ENCODE results near the gene PTGER2.

Gene PTGER2

GRCh38 chr14:52333823-52334657 is 19.9 kb downstream of the PTGER2 start:
- no peaks in the 10 kb centered on the region for H3K4me1 ChIP-seq (ENCODE audit: control insufficient read depth in 1 of 2, insufficient read depth in 2 of 2, low read length in 2 of 2)
- no peak overlapping the region for H3K27ac ChIP-seq (ENCODE audit: low read depth, low read length)
- no peak overlapping the region for H3K4me3 ChIP-seq (ENCODE audit: low read depth in 1 of 2, low read length in 2 of 2)
- H3K27me3 ChIP-seq (ENCODE audit: control insufficient read depth in 1 of 2, insufficient read depth in 2 of 2, low read length in 2 of 2) = no peaks in the 10 kb centered on the region
- no peaks in the 10 kb centered on the region for H3K9me3 ChIP-seq (ENCODE audit: control insufficient read depth in 1 of 2, low read length in 2 of 2)
- H3K9ac ChIP-seq (ENCODE audit: low read depth in 1 of 2, low read length in 2 of 2) = no peak overlapping the region
- H3K36me3 ChIP-seq (ENCODE audit: control insufficient read depth in 1 of 2, insufficient read depth in 2 of 2, low read length in 2 of 2) = no peaks in the 10 kb centered on the region

DNA sequence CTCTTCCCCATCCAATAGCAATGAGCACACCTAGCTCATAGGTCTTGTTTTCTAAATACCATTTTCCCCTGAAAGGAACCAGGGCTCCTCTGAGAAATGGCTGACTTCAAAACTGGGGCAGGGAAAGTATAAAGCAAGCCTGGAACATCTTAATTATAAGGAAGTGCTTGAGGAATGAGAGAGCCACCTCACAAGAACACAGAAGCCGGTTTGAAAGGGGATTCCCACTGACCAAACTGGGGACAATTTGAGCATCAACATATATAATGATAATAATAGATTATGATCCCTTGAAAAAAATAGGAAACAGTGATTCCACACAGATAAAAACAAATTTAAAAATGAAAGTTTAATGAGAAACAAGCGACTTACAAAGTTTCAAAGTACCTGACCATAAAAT is 22.1 kb downstream of the PTGER2 start:
- Histone ChIP-seq H3K36me3 (ENCODE audit: control insufficient read depth in 1 of 2, insufficient read depth in 2 of 2, low read length in 2 of 2) (no peaks in the 10 kb centered on the region), H3K27me3 (ENCODE audit: control insufficient read depth in 1 of 2, insufficient read depth in 2 of 2, low read length in 2 of 2) (no peaks in the 10 kb centered on the region), H3K4me3 (ENCODE audit: low read depth in 1 of 2, low read length in 2 of 2) (no peak overlapping the region), H3K9ac (ENCODE audit: low read depth in 1 of 2, low read length in 2 of 2) (no peak overlapping the region), H3K4me1 (ENCODE audit: control insufficient read depth in 1 of 2, insufficient read depth in 2 of 2, low read length in 2 of 2) (no peaks in the 10 kb centered on the region), H3K9me3 (ENCODE audit: control insufficient read depth in 1 of 2, low read length in 2 of 2) (no peaks in the 10 kb centered on the region), H3K27ac (ENCODE audit: low read depth, low read length) (no peak overlapping the region)

- Histone ChIP-seq H3K4me3 (ENCODE audit: low read depth in 1 of 2, low read length in 2 of 2) (no peak overlapping the region), H3K36me3 (ENCODE audit: control insufficient read depth in 1 of 2, insufficient read depth in 2 of 2, low read length in 2 of 2) (no peaks in the 10 kb centered on the region), H3K9me3 (ENCODE audit: control insufficient read depth in 1 of 2, low read length in 2 of 2) (no peaks in the 10 kb centered on the region), H3K9ac (ENCODE audit: low read depth in 1 of 2, low read length in 2 of 2) (no peak overlapping the region), H3K4me1 (ENCODE audit: control insufficient read depth in 1 of 2, insufficient read depth in 2 of 2, low read length in 2 of 2) (no peaks in the 10 kb centered on the region), H3K27me3 (ENCODE audit: control insufficient read depth in 1 of 2, insufficient read depth in 2 of 2, low read length in 2 of 2) (no peaks in the 10 kb centered on the region), H3K27ac (ENCODE audit: low read depth, low read length) (no peak overlapping the region)
Observed at GRCh38 chr14:52338051-52338681, 24.1 kb downstream of the PTGER2 start.

- H3K27ac ChIP-seq (ENCODE audit: low read depth, low read length) = no peak overlapping the region
- H3K36me3 ChIP-seq (ENCODE audit: control insufficient read depth in 1 of 2, insufficient read depth in 2 of 2, low read length in 2 of 2) = no peaks in the 10 kb centered on the region
- H3K4me1 ChIP-seq (ENCODE audit: control insufficient read depth in 1 of 2, insufficient read depth in 2 of 2, low read length in 2 of 2) = no peaks in the 10 kb centered on the region
- H3K27me3 ChIP-seq (ENCODE audit: control insufficient read depth in 1 of 2, insufficient read depth in 2 of 2, low read length in 2 of 2) = no peaks in the 10 kb centered on the region
- no peaks in the 10 kb centered on the region for H3K9me3 ChIP-seq (ENCODE audit: control insufficient read depth in 1 of 2, low read length in 2 of 2)
- H3K4me3 ChIP-seq (ENCODE audit: low read depth in 1 of 2, low read length in 2 of 2) = no peak overlapping the region
- no peak overlapping the region for H3K9ac ChIP-seq (ENCODE audit: low read depth in 1 of 2, low read length in 2 of 2)
Observed at GRCh38 chr14:52339262-52339661, 25.1 kb downstream of the PTGER2 start.

- Histone ChIP-seq H3K4me1 (ENCODE audit: control insufficient read depth in 1 of 2, insufficient read depth in 2 of 2, low read length in 2 of 2) (no peaks in the 10 kb centered on the region), H3K36me3 (ENCODE audit: control insufficient read depth in 1 of 2, insufficient read depth in 2 of 2, low read length in 2 of 2) (no peaks in the 10 kb centered on the region), H3K4me3 (ENCODE audit: low read depth in 1 of 2, low read length in 2 of 2) (no peak overlapping the region), H3K27me3 (ENCODE audit: control insufficient read depth in 1 of 2, insufficient read depth in 2 of 2, low read length in 2 of 2) (no peaks in the 10 kb centered on the region), H3K27ac (ENCODE audit: low read depth, low read length) (no peak overlapping the region), H3K9ac (ENCODE audit: low read depth in 1 of 2, low read length in 2 of 2) (no peak overlapping the region), H3K9me3 (ENCODE audit: control insufficient read depth in 1 of 2, low read length in 2 of 2) (no peaks in the 10 kb centered on the region)
Observed at GRCh38 chr14:52342849-52343596, 28.9 kb downstream of the PTGER2 start.

DNA sequence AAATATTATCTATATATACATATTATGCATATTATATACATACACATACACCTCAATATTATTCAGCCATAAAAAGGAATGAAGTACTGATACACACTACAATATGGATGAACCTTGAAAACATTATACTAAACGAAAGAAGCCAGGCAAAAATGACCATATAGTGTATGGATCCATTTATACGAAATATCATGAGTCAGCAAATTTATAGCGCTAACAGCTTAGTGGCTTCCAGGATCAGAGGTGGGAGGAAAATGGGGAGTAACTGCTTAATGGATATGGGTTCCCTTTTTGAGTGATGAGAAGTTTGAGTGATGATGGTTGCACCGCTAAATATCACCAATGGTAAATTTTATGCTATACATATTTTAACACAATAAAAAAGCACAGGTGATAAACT is 32.7 kb downstream of the PTGER2 start:
- no peaks in the 10 kb centered on the region for H3K27me3 ChIP-seq (ENCODE audit: control insufficient read depth in 1 of 2, insufficient read depth in 2 of 2, low read length in 2 of 2)
- H3K9ac ChIP-seq (ENCODE audit: low read depth in 1 of 2, low read length in 2 of 2) = no peak overlapping the region
- no peak overlapping the region for H3K27ac ChIP-seq (ENCODE audit: low read depth, low read length)
- no peaks in the 10 kb centered on the region for H3K36me3 ChIP-seq (ENCODE audit: control insufficient read depth in 1 of 2, insufficient read depth in 2 of 2, low read length in 2 of 2)
- peaks cover 0 to 6% of the 10 kb centered on the region in 2 donors for H3K4me1 ChIP-seq (ENCODE audit: control insufficient read depth in 1 of 2, insufficient read depth in 2 of 2, low read length in 2 of 2)
- no peak overlapping the region for H3K4me3 ChIP-seq (ENCODE audit: low read depth in 1 of 2, low read length in 2 of 2)
- H3K9me3 ChIP-seq (ENCODE audit: control insufficient read depth in 1 of 2, low read length in 2 of 2) = no peaks in the 10 kb centered on the region

GRCh38 chr14:52348279-52348678 is 34.2 kb downstream of the PTGER2 start:
- no peaks in the 10 kb centered on the region for H3K27me3 ChIP-seq (ENCODE audit: control insufficient read depth in 1 of 2, insufficient read depth in 2 of 2, low read length in 2 of 2)
- no peaks in the 10 kb centered on the region for H3K36me3 ChIP-seq (ENCODE audit: control insufficient read depth in 1 of 2, insufficient read depth in 2 of 2, low read length in 2 of 2)
- H3K4me1 ChIP-seq (ENCODE audit: control insufficient read depth in 1 of 2, insufficient read depth in 2 of 2, low read length in 2 of 2) = peaks cover 0 to 6% of the 10 kb centered on the region in 2 donors
- no peaks in the 10 kb centered on the region for H3K9me3 ChIP-seq (ENCODE audit: control insufficient read depth in 1 of 2, low read length in 2 of 2)
- no peak overlapping the region for H3K27ac ChIP-seq (ENCODE audit: low read depth, low read length)
- H3K9ac ChIP-seq (ENCODE audit: low read depth in 1 of 2, low read length in 2 of 2) = no peak overlapping the region
- no peak overlapping the region for H3K4me3 ChIP-seq (ENCODE audit: low read depth in 1 of 2, low read length in 2 of 2)

- Histone ChIP-seq H3K9ac (ENCODE audit: low read depth in 1 of 2, low read length in 2 of 2) (no peak overlapping the region), H3K36me3 (ENCODE audit: control insufficient read depth in 1 of 2, insufficient read depth in 2 of 2, low read length in 2 of 2) (no peaks in the 10 kb centered on the region), H3K9me3 (ENCODE audit: control insufficient read depth in 1 of 2, low read length in 2 of 2) (no peaks in the 10 kb centered on the region), H3K4me1 (ENCODE audit: control insufficient read depth in 1 of 2, insufficient read depth in 2 of 2, low read length in 2 of 2) (peaks cover 0 to 6% of the 10 kb centered on the region in 2 donors), H3K27me3 (ENCODE audit: control insufficient read depth in 1 of 2, insufficient read depth in 2 of 2, low read length in 2 of 2) (no peaks in the 10 kb centered on the region), H3K4me3 (ENCODE audit: low read depth in 1 of 2, low read length in 2 of 2) (no peak overlapping the region), H3K27ac (ENCODE audit: low read depth, low read length) (no peak overlapping the region)
Observed at GRCh38 chr14:52348776-52349175, 34.7 kb downstream of the PTGER2 start.

- no peaks in the 10 kb centered on the region for H3K9me3 ChIP-seq (ENCODE audit: control insufficient read depth in 1 of 2, low read length in 2 of 2)
- H3K9ac ChIP-seq (ENCODE audit: low read depth in 1 of 2, low read length in 2 of 2) = no peak overlapping the region
- H3K4me1 ChIP-seq (ENCODE audit: control insufficient read depth in 1 of 2, insufficient read depth in 2 of 2, low read length in 2 of 2) = peaks cover 2 to 6% of the 10 kb centered on the region in 2 donors
- H3K27me3 ChIP-seq (ENCODE audit: control insufficient read depth in 1 of 2, insufficient read depth in 2 of 2, low read length in 2 of 2) = no peaks in the 10 kb centered on the region
- no peak overlapping the region for H3K27ac ChIP-seq (ENCODE audit: low read depth, low read length)
- no peaks in the 10 kb centered on the region for H3K36me3 ChIP-seq (ENCODE audit: control insufficient read depth in 1 of 2, insufficient read depth in 2 of 2, low read length in 2 of 2)
- no peak overlapping the region for H3K4me3 ChIP-seq (ENCODE audit: low read depth in 1 of 2, low read length in 2 of 2)
Observed at GRCh38 chr14:52349731-52350130, 35.6 kb downstream of the PTGER2 start.

GRCh38 chr14:52350445-52350844 is 36.3 kb downstream of the PTGER2 start:
- Histone ChIP-seq H3K9me3 (ENCODE audit: control insufficient read depth in 1 of 2, low read length in 2 of 2) (no peaks in the 10 kb centered on the region), H3K4me1 (ENCODE audit: control insufficient read depth in 1 of 2, insufficient read depth in 2 of 2, low read length in 2 of 2) (peaks cover 6 to 7% of the 10 kb centered on the region in 2 donors), H3K27ac (ENCODE audit: low read depth, low read length) (no peak overlapping the region), H3K27me3 (ENCODE audit: control insufficient read depth in 1 of 2, insufficient read depth in 2 of 2, low read length in 2 of 2) (no peaks in the 10 kb centered on the region), H3K4me3 (ENCODE audit: low read depth in 1 of 2, low read length in 2 of 2) (no peak overlapping the region), H3K36me3 (ENCODE audit: control insufficient read depth in 1 of 2, insufficient read depth in 2 of 2, low read length in 2 of 2) (no peaks in the 10 kb centered on the region), H3K9ac (ENCODE audit: low read depth in 1 of 2, low read length in 2 of 2) (no peak overlapping the region)

Data from duodenal mucosa (tissue), 2 donors.